ENCODE data around the gene RCVRN. TPM values are rescaled to one million over a fixed set of nuclear protein-coding genes. Genes with fewer than 3 reads are reported as not detected.
"Not testable (repeated sequence)": the region's sequence is repeated elsewhere in the genome, so short reads cannot be mapped to it uniquely, and the experiment has no call there.

RCVRN gene
- total RNA-seq, 1 donor from 2014 or later, result 1.0 TPM

- ATAC-seq (no peak), DNase-seq (ENCODE audit: low spot score) (no peak)
- intact Hi-C loops (cut with DNase I), result no loop called here
Measured at GRCh38 chr17:9926150-9926804, 21.2 kb upstream of the RCVRN start.

- no peak for DNase-seq (ENCODE audit: low spot score)
- intact Hi-C loops (cut with DNase I), result no loop called here
- ATAC-seq, result peak; percentile 5
Measured at GRCh38 chr17:9925457-9925856, 20.4 kb upstream of the RCVRN start.

DNA sequence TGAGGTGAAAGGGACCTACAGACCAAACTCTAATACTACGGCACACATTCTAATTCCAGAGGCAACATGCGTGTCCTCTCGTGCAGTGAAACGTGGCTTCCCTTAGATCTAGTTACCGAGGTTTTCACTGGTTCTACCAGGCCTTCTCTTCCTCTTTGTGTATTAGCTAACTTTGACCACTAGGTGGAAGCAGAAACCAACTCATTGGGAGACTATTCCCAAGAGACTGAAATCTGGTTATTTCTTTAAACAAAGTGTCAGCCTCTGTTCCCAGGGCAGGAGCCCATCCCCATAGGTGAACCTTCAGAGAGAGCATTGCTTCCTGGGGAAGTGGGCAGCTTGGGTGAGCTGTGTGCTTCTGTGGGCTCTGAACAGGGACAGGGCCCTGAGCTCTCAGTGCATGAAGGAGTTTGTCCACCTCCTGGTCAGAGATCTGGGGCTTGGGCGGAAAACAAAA lies 19.7 kb upstream of the RCVRN start:
- intact Hi-C loops (cut with DNase I), result loop anchor here (5.0 kb wide), 1 partner anchor 303 kb away; no protein-coding TSS in a partner anchor
- DNase-seq (ENCODE audit: low spot score), result no peak
- peak; percentile 76 for ATAC-seq

GRCh38 chr17:9922012-9922848 lies 17.2 kb upstream of the RCVRN start:
- no peak for DNase-seq (ENCODE audit: low spot score)
- intact Hi-C loops (cut with DNase I), result loop anchor here (5.0 kb wide), 1 partner anchor 305 kb away; no protein-coding TSS in a partner anchor
- ATAC-seq, result no peak

GRCh38 chr17:9921216-9921615 lies 16.1 kb upstream of the RCVRN start:
- not testable (repeated sequence) for ATAC-seq; DNase-seq (ENCODE audit: low spot score)
- intact Hi-C loops (cut with DNase I), result loop anchor here (5.0 kb wide), 1 partner anchor 306 kb away; no protein-coding TSS in a partner anchor

DNA sequence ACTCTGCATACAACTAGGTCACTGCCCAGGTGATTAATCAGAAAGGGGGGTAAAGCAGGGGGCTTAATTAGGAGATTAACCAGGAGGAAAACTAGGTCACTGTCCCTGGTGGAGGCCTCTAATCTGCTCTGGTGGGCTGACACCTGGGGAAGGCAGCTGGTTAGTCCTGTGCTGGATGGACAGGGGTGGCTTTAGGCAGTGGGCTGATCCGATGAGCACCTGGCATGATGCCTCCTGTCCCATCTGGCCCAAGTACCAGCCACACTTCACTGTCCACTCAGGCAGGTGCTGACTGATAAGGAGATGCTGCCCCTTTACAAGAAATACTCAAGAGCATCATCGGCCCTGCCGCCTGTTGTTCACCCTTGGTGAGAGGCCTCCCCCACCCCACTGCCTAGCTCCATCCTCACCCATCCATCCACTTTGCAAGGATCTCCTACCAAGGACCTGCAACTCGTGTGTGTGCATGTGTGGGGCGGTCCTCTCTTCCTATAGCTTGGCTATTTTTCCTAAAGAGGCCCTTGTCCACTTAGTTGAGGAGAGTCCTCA lies 13.8 kb upstream of the RCVRN start:
- intact Hi-C loops (cut with DNase I), result no loop called here
- no peak for DNase-seq (ENCODE audit: low spot score)
- ATAC-seq, result no peak

DNA sequence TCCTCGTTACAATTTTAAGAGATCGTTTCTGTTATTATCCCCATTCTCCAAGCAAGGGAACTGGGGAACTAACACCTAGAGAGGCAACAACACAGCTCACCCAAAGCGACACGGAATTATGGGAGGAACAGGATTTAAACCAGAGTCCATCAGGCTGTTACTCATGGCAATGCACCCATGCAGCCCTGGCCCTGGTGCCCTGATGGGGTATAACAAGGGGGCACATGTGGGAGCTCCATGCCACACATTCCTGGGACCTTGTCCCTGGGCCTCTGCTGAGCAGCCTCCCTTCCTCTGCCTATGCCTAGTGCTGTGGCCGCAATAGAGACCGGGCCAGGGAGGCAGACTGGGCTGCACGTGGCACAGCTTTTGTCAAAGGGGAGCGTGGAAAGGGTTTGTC lies 13.3 kb upstream of the RCVRN start:
- intact Hi-C loops (cut with DNase I), result no loop called here
- ATAC-seq, result no peak
- DNase-seq (ENCODE audit: low spot score), result no peak

DNA sequence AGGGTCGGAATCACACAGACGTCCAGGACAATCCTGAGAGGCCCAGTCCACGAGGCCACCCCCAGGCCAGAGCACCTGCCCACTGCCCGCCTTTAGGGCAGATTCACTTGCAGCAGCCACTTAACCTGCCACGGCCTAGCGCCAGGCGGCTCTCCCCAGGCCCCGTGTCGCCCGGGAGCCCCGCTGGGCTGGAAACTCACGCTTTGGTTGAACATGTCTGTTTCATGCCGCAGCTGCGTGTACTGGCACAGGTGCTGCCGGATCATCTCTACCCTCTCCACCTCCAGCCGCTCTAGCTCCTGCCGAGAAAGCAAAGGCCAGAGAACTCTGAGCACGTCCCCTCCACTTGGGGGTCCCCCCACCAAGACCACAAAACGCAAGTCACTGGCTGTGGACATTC lies 12.7 kb upstream of the RCVRN start:
- ATAC-seq (no peak), DNase-seq (ENCODE audit: low spot score) (no peak)
- intact Hi-C loops (cut with DNase I), result no loop called here

- DNase-seq (ENCODE audit: low spot score), result no peak
- ATAC-seq, result no peak
- intact Hi-C loops (cut with DNase I), result no loop called here
Measured at GRCh38 chr17:9917131-9917530, 12.1 kb upstream of the RCVRN start.

- intact Hi-C loops (cut with DNase I), result no loop called here
- DNase-seq (ENCODE audit: low spot score) (no peak), ATAC-seq (no peak)
Measured at GRCh38 chr17:9916108-9916507, 11.0 kb upstream of the RCVRN start.

- ATAC-seq (no peak), DNase-seq (ENCODE audit: low spot score) (no peak)
- intact Hi-C loops (cut with DNase I), result no loop called here
Measured at GRCh38 chr17:9913476-9913875, 8.4 kb upstream of the RCVRN start.

DNA sequence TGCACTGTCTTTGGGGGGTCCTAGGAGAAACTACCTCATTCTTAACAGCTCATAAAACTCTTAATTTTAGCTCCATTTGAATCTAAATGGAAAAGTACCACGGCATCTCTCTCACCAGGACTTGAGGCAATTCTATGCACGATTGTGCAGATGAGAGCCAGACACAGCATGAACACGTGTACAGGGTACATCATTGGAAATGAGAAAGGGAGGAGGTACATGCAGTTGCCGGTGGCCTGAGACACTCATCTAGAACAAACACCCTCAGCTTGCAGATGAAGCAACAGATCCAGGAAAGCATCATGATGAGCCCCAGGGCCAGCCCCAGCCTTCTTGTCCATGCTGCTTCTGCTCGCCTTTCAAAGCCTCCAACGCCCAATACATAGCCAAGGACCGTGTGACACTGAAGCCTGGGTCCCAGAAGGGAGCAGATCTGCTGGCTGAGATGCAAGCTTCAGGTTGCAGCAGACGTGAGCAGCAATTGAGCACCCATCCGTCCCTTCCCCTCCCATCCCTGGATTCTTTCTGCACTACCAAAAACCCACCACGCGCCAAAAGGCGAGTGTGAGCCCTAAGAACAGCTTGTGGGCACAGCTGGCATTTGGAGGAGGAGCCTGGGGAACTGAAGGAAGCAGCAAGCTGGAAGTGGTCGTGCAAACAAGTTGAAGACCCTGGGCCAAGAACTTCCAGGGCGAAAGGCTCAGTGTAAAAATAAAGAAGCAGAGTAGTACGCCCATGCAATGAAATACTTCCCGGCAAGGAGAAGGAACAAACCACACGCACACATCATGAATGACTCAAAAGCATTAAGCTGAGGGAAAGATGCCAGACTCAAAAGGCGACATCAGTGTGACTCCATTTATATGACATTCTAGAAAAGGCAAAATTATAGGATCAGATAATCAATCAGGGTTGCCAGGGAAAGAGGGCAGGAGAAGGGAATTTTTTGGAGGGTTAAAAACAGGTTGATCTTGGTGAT lies 7.3 kb upstream of the RCVRN start:
- ATAC-seq, result peak; percentile 57
- intact Hi-C loops (cut with DNase I), result no loop called here
- no peak for DNase-seq (ENCODE audit: low spot score)

DNA sequence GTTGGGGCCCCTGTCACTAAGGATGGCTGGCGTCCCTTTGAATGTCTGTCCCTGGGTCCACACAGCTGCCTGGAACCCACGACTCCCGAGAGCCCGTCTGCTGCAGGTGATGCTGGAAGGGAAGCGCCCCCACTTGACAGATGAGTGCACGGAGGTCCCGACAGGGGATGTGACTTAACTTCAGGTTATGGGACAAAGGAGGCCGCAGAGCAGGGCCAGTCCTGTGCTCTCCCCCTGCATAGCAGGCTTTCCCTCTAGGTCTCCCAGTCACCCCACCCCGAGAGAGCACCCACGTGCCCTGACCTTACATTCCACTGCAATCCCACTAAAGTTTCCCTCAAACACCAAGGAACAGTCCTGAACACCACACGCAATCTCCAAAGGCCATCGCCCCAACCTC lies 6.0 kb upstream of the RCVRN start:
- ATAC-seq (no peak), DNase-seq (ENCODE audit: low spot score) (no peak)
- intact Hi-C loops (cut with DNase I), result no loop called here

- DNase-seq (ENCODE audit: low spot score), result no peak
- ATAC-seq, result no peak
- intact Hi-C loops (cut with DNase I), result no loop called here
Measured at GRCh38 chr17:9908649-9909042, 3.6 kb upstream of the RCVRN start.

GRCh38 chr17:9907883-9908648 lies 3.0 kb upstream of the RCVRN start:
- intact Hi-C loops (cut with DNase I), result no loop called here
- DNase-seq (ENCODE audit: low spot score) (no peak), ATAC-seq (peak; percentile 84)

GRCh38 chr17:9907131-9907530 lies 2.1 kb upstream of the RCVRN start:
- ATAC-seq (no peak), DNase-seq (ENCODE audit: low spot score) (no peak)
- intact Hi-C loops (cut with DNase I), result no loop called here

DNA sequence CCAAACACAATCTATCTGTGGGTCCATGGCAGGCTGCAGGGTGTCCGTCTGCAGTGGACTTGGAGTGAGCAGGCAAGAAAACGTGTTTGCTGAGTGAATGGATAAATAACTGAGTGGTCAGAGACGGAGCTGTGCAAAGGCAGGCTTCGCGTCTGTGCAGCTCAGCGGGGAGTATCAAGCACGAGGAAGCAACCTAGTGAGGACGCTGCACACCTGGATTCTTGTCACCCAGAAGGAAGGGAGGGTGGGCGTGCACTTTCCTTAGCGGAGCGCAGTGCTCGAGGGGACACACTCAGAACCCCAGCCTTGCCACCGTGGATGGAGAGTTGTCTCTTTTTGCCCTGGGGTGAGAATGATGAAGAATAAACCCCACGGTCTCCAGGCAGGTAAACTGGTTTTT lies 1.5 kb upstream of the RCVRN start:
- peak; percentile 15 for DNase-seq (ENCODE audit: low spot score)
- intact Hi-C loops (cut with DNase I), result no loop called here

DNA sequence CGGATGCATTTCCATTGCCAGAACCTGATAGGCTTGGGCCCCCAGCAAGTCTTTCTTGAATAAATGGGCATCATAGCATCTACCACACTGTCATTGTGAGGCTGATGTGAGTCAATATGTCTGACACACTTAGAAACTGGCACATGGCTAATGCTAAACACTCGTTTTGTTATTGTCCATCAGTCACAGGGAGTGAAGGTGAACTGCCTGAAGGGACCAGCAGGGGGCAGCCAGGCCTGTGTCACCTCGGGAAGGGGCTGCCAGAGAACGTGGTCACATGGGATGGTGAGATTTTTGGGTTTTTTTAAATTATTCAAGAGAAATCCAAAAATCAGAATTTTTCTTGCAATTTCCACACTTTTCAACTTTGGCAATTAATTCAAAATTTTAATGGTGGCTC lies 831 bp upstream of the RCVRN start:
- ATAC-seq, result no peak
- intact Hi-C loops (cut with DNase I), result no loop called here

More for the DNA sequence above, 1.5 kb upstream of the RCVRN start:
- no peak for ATAC-seq

More for the DNA sequence above, 831 bp upstream of the RCVRN start:
- no peak for DNase-seq (ENCODE audit: low spot score)
